Keratinocyte (primary cell): ENCODE measurements around the gene CHGA. TPM values are rescaled to one million over a fixed set of nuclear protein-coding genes. Genes with fewer than 3 reads are reported as not detected.

Experiments used
- DNase-seq: peaks from one replicate; pipeline ENCODE4 v3.0.0-alpha.2; 2011; ENCODE audit warnings: low read depth, missing footprints, low spot score
- FAIRE-seq: peaks from 2 replicates; lab custom pipeline; 2011; peaks lifted over from hg19 to GRCh38; lab: Jason Lieb, UNC
- H2AFZ ChIP-seq: 2 replicates; pipeline ENCODE4 v1.6.0; 2012; ENCODE audit warnings: low read length, control low read depth, inconsistent platforms; ENCODE audit not compliant: control insufficient read depth
- H3K27ac ChIP-seq: 2 replicates; pipeline ENCODE4 v1.5.1; 2011; ENCODE audit warnings: low read length; ENCODE audit not compliant: control insufficient read depth, insufficient read depth
- H3K27me3 ChIP-seq: 3 replicates; pipeline ENCODE4 v1.6.0; 2011; ENCODE audit warnings: low read length; ENCODE audit not compliant: control insufficient read depth, insufficient read depth; ENCODE audit errors: extremely low read depth
- H3K36me3 ChIP-seq, 2 experiments: 2 replicates in 1 of 2; 3 replicates in 1 of 2; pipeline ENCODE4 v1.5.1; 2011; ENCODE audit warnings: low read length in 2 of 2, mild to moderate bottlenecking in 1 of 2; ENCODE audit not compliant: control insufficient read depth in 2 of 2, insufficient read depth in 2 of 2; ENCODE audit errors: extremely low read depth in 1 of 2
- H3K4me1 ChIP-seq: 3 replicates; pipeline ENCODE4 v1.5.1; 2011; ENCODE audit warnings: low read length; ENCODE audit not compliant: control insufficient read depth, insufficient read depth; ENCODE audit errors: extremely low read depth
- H3K4me2 ChIP-seq: 3 replicates; pipeline ENCODE4 v1.6.0; 2011; ENCODE audit warnings: low read depth, low read length; ENCODE audit not compliant: control insufficient read depth, insufficient read depth; ENCODE audit errors: extremely low read depth
- H3K4me3 ChIP-seq, 3 experiments: fragments of 200-600 bp in 1 of 3; sonication (generic) in 1 of 3; 2 replicates in 2 of 3; 3 replicates in 1 of 3; pipeline ENCODE4 v1.5.1; 2011 to 2016; ENCODE audit warnings: low read length in 3 of 3, mild to moderate bottlenecking in 3 of 3, control low read depth in 2 of 3, inconsistent platforms in 1 of 3, low read depth in 1 of 3, mixed read lengths in 1 of 3, mixed run types in 1 of 3, moderate library complexity in 1 of 3; ENCODE audit not compliant: control insufficient read depth in 2 of 3, insufficient read depth in 2 of 3; ENCODE audit errors: extremely low read depth in 1 of 3
- H3K79me2 ChIP-seq: 2 replicates; pipeline ENCODE4 v1.6.0; 2012; ENCODE audit warnings: low read length; ENCODE audit not compliant: control insufficient read depth, insufficient read depth
- H3K9ac ChIP-seq: 3 replicates; pipeline ENCODE4 v1.6.0; 2011; ENCODE audit warnings: low read length; ENCODE audit not compliant: control insufficient read depth, insufficient read depth; ENCODE audit errors: extremely low read depth
- H3K9me1 ChIP-seq: 3 replicates; pipeline ENCODE4 v1.6.0; 2011; ENCODE audit warnings: low read length; ENCODE audit not compliant: control insufficient read depth, insufficient read depth; ENCODE audit errors: extremely low read depth
- H3K9me3 ChIP-seq: 2 replicates; pipeline ENCODE4 v1.5.1; 2012; ENCODE audit warnings: low read depth, low read length; ENCODE audit not compliant: control insufficient read depth
- H4K20me1 ChIP-seq: 3 replicates; pipeline ENCODE4 v1.6.0; 2011; ENCODE audit warnings: low read length; ENCODE audit not compliant: control insufficient read depth, insufficient read depth; ENCODE audit errors: extremely low read depth
- EZH2 ChIP-seq: IDR thresholded peaks from one replicate; pipeline ENCODE4 v1.6.1; 2012; ENCODE audit warnings: inconsistent platforms, mild to moderate bottlenecking, low read length, moderate library complexity
- dilution Hi-C: fragments of 300-500 bp; cut with MboI; formaldehyde crosslinking; loops from one replicate; pipeline ENCODE4 v1.7.0; 2020; ENCODE audit warnings: low sequenced_read_pairs; ENCODE audit not compliant: extremely low pct_ligation_motif_present
- polyA plus RNA-seq, 5 experiments: library from polyadenylated mRNA; depleted of rRNA in 3 of 5; stranded (reverse) in 3 of 5; stranded (forward) in 1 of 5; unstranded in 1 of 5; fragments of >200 nt; gene quantifications; 1 replicate in 1 of 5; 2 replicates in 3 of 5; 3 replicates in 1 of 5; pipeline versions ENCODE4 v1.2.1 to v1.2.3, GENCODE V29; 2011 to 2012; ENCODE audit warnings: missing spikeins in 2 of 5, low read depth in 1 of 5, low replicate concordance in 1 of 5
- TF ChIP-seq, protein P1 (sequence below), 3 experiments: IDR thresholded peaks in 1 of 3; conservative IDR thresholded peaks in 1 of 3; optimal IDR thresholded peaks in 1 of 3; 2 replicates in 2 of 3; 3 replicates in 1 of 3; pipeline versions ENCODE3 to v1.5.1; 2011; ENCODE audit warnings: low read length in 3 of 3, mild to moderate bottlenecking in 3 of 3, moderate library complexity in 2 of 3, control low read depth in 1 of 3, inconsistent platforms in 1 of 3; ENCODE audit not compliant: insufficient read depth in 2 of 3; ENCODE audit errors: extremely low read depth in 1 of 3

CHGA gene
- polyA plus RNA-seq, 1 donor (not counting 4 experiments of a cell fraction or from before 2014, with no cell fraction given): 0.04 TPM

DNA sequence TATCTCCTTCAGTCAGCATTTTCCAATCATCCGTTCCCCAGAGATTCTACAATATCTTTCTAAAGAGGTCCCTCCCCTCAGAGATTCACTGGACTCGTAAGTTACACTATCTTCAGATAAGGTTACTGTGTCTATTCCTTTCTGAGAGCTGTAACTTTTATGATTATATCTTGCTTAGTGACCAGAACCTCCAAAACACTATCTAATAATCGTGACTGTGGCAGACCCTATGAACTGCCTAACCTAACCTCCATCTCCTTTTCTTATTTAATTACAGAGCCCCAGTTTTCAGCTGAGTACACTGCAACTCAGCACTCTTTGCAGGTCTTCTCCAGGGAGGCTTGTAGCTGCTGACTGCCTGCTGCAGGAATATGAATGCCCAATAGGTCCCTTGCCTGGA lies 38.5 kb upstream of the CHGA start:
- H3K79me2 ChIP-seq: no peaks in the 10 kb centered on the region
- no peaks in the 10 kb centered on the region for H4K20me1 ChIP-seq
- H3K4me3 ChIP-seq: no peak overlapping the region
- peaks cover 25% of the 10 kb centered on the region for H3K27me3 ChIP-seq
- H3K4me2 ChIP-seq: no peak overlapping the region
- TF ChIP-seq, protein P1, sequence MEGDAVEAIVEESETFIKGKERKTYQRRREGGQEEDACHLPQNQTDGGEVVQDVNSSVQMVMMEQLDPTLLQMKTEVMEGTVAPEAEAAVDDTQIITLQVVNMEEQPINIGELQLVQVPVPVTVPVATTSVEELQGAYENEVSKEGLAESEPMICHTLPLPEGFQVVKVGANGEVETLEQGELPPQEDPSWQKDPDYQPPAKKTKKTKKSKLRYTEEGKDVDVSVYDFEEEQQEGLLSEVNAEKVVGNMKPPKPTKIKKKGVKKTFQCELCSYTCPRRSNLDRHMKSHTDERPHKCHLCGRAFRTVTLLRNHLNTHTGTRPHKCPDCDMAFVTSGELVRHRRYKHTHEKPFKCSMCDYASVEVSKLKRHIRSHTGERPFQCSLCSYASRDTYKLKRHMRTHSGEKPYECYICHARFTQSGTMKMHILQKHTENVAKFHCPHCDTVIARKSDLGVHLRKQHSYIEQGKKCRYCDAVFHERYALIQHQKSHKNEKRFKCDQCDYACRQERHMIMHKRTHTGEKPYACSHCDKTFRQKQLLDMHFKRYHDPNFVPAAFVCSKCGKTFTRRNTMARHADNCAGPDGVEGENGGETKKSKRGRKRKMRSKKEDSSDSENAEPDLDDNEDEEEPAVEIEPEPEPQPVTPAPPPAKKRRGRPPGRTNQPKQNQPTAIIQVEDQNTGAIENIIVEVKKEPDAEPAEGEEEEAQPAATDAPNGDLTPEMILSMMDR (optimal IDR thresholded peaks at IDR 0.05 in 1 of 3, IDR thresholded peaks at IDR 0.05 in 1 of 3, conservative IDR thresholded peaks at IDR 0.05 in 1 of 3; ENCODE audit: extremely low read depth in 1 of 3, insufficient read depth in 2 of 3, low read length in 3 of 3): no peak
- no peak for TF ChIP-seq EZH2
- H3K9me3 ChIP-seq: no peaks in the 10 kb centered on the region
- no peak for DNase-seq
- H3K36me3 ChIP-seq: no peaks in the 10 kb centered on the region
- dilution Hi-C loops: no loop called here
- H3K9ac ChIP-seq: no peak overlapping the region
- H2AFZ ChIP-seq: no peak overlapping the region
- no peak overlapping the region for H3K27ac ChIP-seq
- H3K4me1 ChIP-seq: no peaks in the 10 kb centered on the region
- no peak for FAIRE-seq
- H3K9me1 ChIP-seq: no peaks in the 10 kb centered on the region

DNA sequence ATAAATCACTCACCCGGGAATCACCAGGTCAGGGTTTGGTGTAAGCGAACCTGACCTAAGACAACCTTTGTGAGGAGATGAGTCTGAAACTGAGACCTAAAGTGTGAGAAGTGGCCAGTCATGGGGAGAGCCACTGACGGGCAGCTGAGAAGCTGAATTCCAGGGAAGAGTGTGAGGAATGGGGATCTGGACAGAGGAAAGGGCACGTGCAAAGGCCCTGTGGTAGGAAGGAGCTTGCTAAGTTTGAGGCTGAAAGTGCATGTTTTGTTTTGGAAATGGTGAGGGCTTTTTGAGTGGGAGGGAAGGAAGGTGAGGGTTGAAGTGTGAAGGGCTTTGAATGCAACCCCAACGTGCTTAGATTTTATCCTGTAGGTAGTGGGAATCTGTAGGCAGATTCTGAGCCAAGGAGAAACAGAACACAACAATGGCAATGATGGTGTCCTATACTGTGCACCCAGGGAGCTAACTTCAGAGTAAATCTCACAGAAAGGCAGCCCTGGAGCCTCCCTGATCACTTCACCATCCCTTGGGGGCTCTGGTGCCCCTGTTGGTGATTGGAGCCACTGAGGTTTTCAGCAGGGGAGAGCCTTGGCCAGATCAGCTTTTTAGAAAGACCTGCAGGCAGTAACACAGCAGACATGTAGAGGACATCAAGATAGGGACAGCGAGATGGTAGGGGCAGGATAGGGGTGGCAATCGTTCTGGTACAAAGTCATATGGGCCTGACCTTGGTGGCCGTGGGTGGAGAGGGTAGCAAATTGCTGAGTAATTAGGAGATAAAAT lies 37.5 kb upstream of the CHGA start:
- H4K20me1 ChIP-seq: no peaks in the 10 kb centered on the region
- dilution Hi-C loops: no loop called here

More for the DNA sequence above, 37.5 kb upstream of the CHGA start:
- Histone ChIP-seq H3K9ac (no peak overlapping the region), H3K4me2 (no peak overlapping the region), H3K27ac (no peak overlapping the region), H3K4me3 (no peak overlapping the region), H3K27me3 (peaks cover 23% of the 10 kb centered on the region), H3K9me3 (no peaks in the 10 kb centered on the region), H3K79me2 (no peaks in the 10 kb centered on the region), H3K4me1 (no peaks in the 10 kb centered on the region), H3K9me1 (no peaks in the 10 kb centered on the region), H3K36me3 (no peaks in the 10 kb centered on the region), H2AFZ (no peak overlapping the region)
- TF ChIP-seq, protein P1 (optimal IDR thresholded peaks at IDR 0.05 in 1 of 3, IDR thresholded peaks at IDR 0.05 in 1 of 3, conservative IDR thresholded peaks at IDR 0.05 in 1 of 3; ENCODE audit: extremely low read depth in 1 of 3, insufficient read depth in 2 of 3, low read length in 3 of 3): no peak
- TF ChIP-seq EZH2: no peak
- no peak for FAIRE-seq
- DNase-seq: no peak
